H9 (cell line): ENCODE data around the gene CYB561D1. TPM values are rescaled to one million over a fixed set of nuclear protein-coding genes. Genes with fewer than 3 reads are reported as not detected.

ENCODE experiments used
- DNase-seq: peaks from one replicate; pipeline ENCODE4 v3.0.0-alpha.2; 2017
- H2AFZ ChIP-seq: one replicate; pipeline ENCODE4 v1.6.1; 2013; ENCODE audit warnings: mild to moderate bottlenecking, low read length, control low read depth, moderate library complexity
- H2AK5ac ChIP-seq: 2 replicates; pipeline ENCODE4 v1.6.1; 2013; ENCODE audit warnings: low read length, control low read depth, mixed read lengths; ENCODE audit not compliant: insufficient read length
- H2BK120ac ChIP-seq: one replicate; pipeline ENCODE4 v1.6.1; 2013; ENCODE audit warnings: low read depth, mild to moderate bottlenecking, low read length, control low read depth, inconsistent platforms; ENCODE audit not compliant: poor library complexity, severe bottlenecking
- H2BK12ac ChIP-seq: 2 replicates; pipeline ENCODE4 v1.6.1; 2013; ENCODE audit warnings: low read length, control low read depth, mixed read lengths, low read depth; ENCODE audit not compliant: insufficient read length
- H2BK15ac ChIP-seq: 2 replicates; pipeline ENCODE4 v1.6.1; 2013; ENCODE audit warnings: low read depth, low read length, control low read depth
- H2BK20ac ChIP-seq: one replicate; pipeline ENCODE4 v1.6.1; 2013; ENCODE audit warnings: low read depth, mild to moderate bottlenecking, low read length, control low read depth, inconsistent platforms; ENCODE audit not compliant: poor library complexity, severe bottlenecking
- H2BK5ac ChIP-seq: 2 replicates; pipeline ENCODE4 v1.6.1; 2013; ENCODE audit warnings: low read length, control low read depth, mixed read lengths; ENCODE audit not compliant: insufficient read length
- H3K14ac ChIP-seq: 2 replicates; pipeline ENCODE4 v1.6.1; 2013; ENCODE audit warnings: low read length, control low read depth; ENCODE audit not compliant: insufficient read depth
- H3K18ac ChIP-seq: 2 replicates; pipeline ENCODE4 v1.6.1; 2013; ENCODE audit warnings: low read depth, mild to moderate bottlenecking, mixed read lengths, low read length, control low read depth; ENCODE audit not compliant: insufficient read length
- H3K23ac ChIP-seq: 2 replicates; pipeline ENCODE4 v1.6.1; 2013; ENCODE audit warnings: low read length, control low read depth, mixed read lengths, low read depth; ENCODE audit not compliant: insufficient read length
- H3K23me2 ChIP-seq: 2 replicates; pipeline ENCODE4 v1.6.1; 2013; ENCODE audit warnings: low read depth, mild to moderate bottlenecking, mixed read lengths, low read length, control low read depth; ENCODE audit not compliant: insufficient read length, poor library complexity, severe bottlenecking
- H3K27ac ChIP-seq: 2 replicates; pipeline ENCODE4 v1.5.1; 2013; ENCODE audit warnings: low read length, control low read depth, mixed read lengths, low read depth; ENCODE audit not compliant: insufficient read length
- H3K27me3 ChIP-seq: 2 replicates; pipeline ENCODE4 v1.6.1; 2013; ENCODE audit warnings: low read length, control low read depth, inconsistent platforms; ENCODE audit not compliant: insufficient read depth
- H3K4ac ChIP-seq: 2 replicates; pipeline ENCODE4 v1.6.1; 2013; ENCODE audit warnings: low read depth, mild to moderate bottlenecking, control low read depth, inconsistent platforms, low read length, moderate library complexity
- H3K4me1 ChIP-seq: 2 replicates; pipeline ENCODE4 v1.6.1; 2013; ENCODE audit warnings: low read length, control low read depth, inconsistent platforms; ENCODE audit not compliant: insufficient read depth
- H3K4me2 ChIP-seq: 2 replicates; pipeline ENCODE4 v1.6.1; 2013; ENCODE audit warnings: low read length, control low read depth, mixed read lengths; ENCODE audit not compliant: insufficient read length, insufficient read depth
- H3K56ac ChIP-seq: 2 replicates; pipeline ENCODE4 v1.6.1; 2013; ENCODE audit warnings: low read depth, mild to moderate bottlenecking, mixed read lengths, low read length, control low read depth; ENCODE audit not compliant: insufficient read length
- H3K79me1 ChIP-seq: 2 replicates; pipeline ENCODE4 v1.6.1; 2013; ENCODE audit warnings: low read depth, mild to moderate bottlenecking, moderate library complexity, low read length, control low read depth, inconsistent platforms; ENCODE audit not compliant: insufficient read depth, poor library complexity, severe bottlenecking
- H3K79me2 ChIP-seq: 2 replicates; pipeline ENCODE4 v1.6.1; 2013; ENCODE audit warnings: low read length, control low read depth, inconsistent platforms; ENCODE audit not compliant: insufficient read depth
- H3K9ac ChIP-seq: 2 replicates; pipeline ENCODE4 v1.6.1; 2013; ENCODE audit warnings: low read length, control low read depth, mixed read lengths; ENCODE audit not compliant: insufficient read length; ENCODE audit errors: extremely low read depth
- H3K9me3 ChIP-seq: one replicate; pipeline ENCODE4 v1.6.1; 2013; ENCODE audit warnings: low read depth, low read length, inconsistent platforms; ENCODE audit not compliant: control insufficient read depth
- H3T11ph ChIP-seq: one replicate; pipeline ENCODE4 v1.6.1; 2013; ENCODE audit warnings: mild to moderate bottlenecking, low read length, control low read depth, inconsistent platforms
- H4K20me1 ChIP-seq: one replicate; pipeline ENCODE4 v1.6.1; 2013; ENCODE audit not compliant: control insufficient read depth, insufficient read length, insufficient read depth
- H4K5ac ChIP-seq: 2 replicates; pipeline ENCODE4 v1.6.1; 2013; ENCODE audit warnings: low read depth, mild to moderate bottlenecking, mixed read lengths, low read length, control low read depth; ENCODE audit not compliant: insufficient read length
- H4K8ac ChIP-seq: replicated peaks from 2 replicates; pipeline ENCODE4 v1.6.1; 2013; ENCODE audit warnings: low read length, control low read depth, mixed read lengths, low read depth; ENCODE audit not compliant: insufficient read length
- H4K91ac ChIP-seq: 2 replicates; pipeline ENCODE4 v1.6.1; 2013; ENCODE audit warnings: low read depth, mild to moderate bottlenecking, moderate library complexity, mixed read lengths, low read length, control low read depth; ENCODE audit not compliant: insufficient read length
- H3K27ac Mint-ChIP-seq, 3 experiments: 2 replicates in 2 of 3; 3 replicates in 1 of 3; pipeline ENCODE4 v1.8.0; 2020 to 2021; ENCODE audit warnings: mixed read lengths in 3 of 3, mild to moderate bottlenecking in 1 of 3, moderate library complexity in 1 of 3
- H3K27me3 Mint-ChIP-seq: 2 replicates; pipeline ENCODE4 v1.8.0; 2021; ENCODE audit warnings: low read depth, mild to moderate bottlenecking, moderate library complexity, mixed read lengths
- H3K36me3 Mint-ChIP-seq, 3 experiments: 2 replicates in 2 of 3; 3 replicates in 1 of 3; pipeline ENCODE4 v1.8.0; 2020 to 2021; ENCODE audit warnings: low read depth in 3 of 3, mixed read lengths in 3 of 3; ENCODE audit not compliant: insufficient read depth in 1 of 3
- H3K4me1 Mint-ChIP-seq, 2 experiments: 2 replicates each; pipeline ENCODE4 v1.8.0; 2020; ENCODE audit warnings: mixed read lengths in 2 of 2
- H3K4me3 Mint-ChIP-seq, 2 experiments: 2 replicates in 1 of 2; 3 replicates in 1 of 2; pipeline ENCODE4 v1.8.0; 2020 to 2021; ENCODE audit warnings: mild to moderate bottlenecking in 2 of 2, mixed read lengths in 2 of 2, moderate library complexity in 1 of 2
- H3K9me3 Mint-ChIP-seq, 2 experiments: 2 replicates in 1 of 2; 3 replicates in 1 of 2; pipeline ENCODE4 v1.8.0; 2020; ENCODE audit warnings: mild to moderate bottlenecking in 2 of 2, mixed read lengths in 2 of 2, moderate library complexity in 1 of 2
- WGBS: extraction: QIAGEN DNeasy Blood & Tissue Kit; methylation state at CpG from one replicate; pipeline ENCODE4 v1.1.7; 2013; ENCODE audit warnings: missing lambda C conversion rate, low lambda C conversion rate, mixed read lengths; ENCODE audit not compliant: insufficient read length; ENCODE audit errors: extremely low coverage; 5-methylcytosine and 5-hydroxymethylcytosine counted together
- total RNA-seq: library from RNA; stranded (reverse); gene quantifications from 2 replicates; pipeline ENCODE4 v1.2.1, GENCODE V29; 2021
- TF ChIP-seq, protein P1 (sequence below): fragments of 200-600 bp; sonication (generic); conservative IDR thresholded peaks from 3 replicates; pipeline ENCODE4 v1.8.0; 2021; ENCODE audit warnings: antibody characterized with exemption, mild to moderate bottlenecking

Gene CYB561D1
- total RNA-seq, 1 experiment from 2014 or later: 6.5 TPM

DNA sequence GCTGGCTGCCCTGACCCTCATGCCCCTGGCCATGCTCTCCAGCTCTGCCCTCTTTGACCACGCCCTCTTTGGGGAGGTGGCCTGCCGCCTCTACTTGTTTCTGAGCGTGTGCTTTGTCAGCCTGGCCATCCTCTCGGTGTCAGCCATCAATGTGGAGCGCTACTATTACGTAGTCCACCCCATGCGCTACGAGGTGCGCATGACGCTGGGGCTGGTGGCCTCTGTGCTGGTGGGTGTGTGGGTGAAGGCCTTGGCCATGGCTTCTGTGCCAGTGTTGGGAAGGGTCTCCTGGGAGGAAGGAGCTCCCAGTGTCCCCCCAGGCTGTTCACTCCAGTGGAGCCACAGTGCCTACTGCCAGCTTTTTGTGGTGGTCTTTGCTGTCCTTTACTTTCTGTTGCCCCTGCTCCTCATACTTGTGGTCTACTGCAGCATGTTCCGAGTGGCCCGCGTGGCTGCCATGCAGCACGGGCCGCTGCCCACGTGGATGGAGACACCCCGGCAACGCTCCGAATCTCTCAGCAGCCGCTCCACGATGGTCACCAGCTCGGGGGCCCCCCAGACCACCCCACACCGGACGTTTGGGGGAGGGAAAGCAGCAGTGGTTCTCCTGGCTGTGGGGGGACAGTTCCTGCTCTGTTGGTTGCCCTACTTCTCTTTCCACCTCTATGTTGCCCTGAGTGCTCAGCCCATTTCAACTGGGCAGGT lies 49.5 kb downstream of the CYB561D1 start:
- H3K79me2 ChIP-seq: no peaks in the 10 kb centered on the region
- H2BK5ac ChIP-seq: no peak overlapping the region
- H3K9me3 Mint-ChIP-seq: no peaks in the 10 kb centered on the region
- H4K8ac ChIP-seq: no peak overlapping the region
- H3K4me3 Mint-ChIP-seq: no peak overlapping the region; a peak in 1 of 5 replicates
- no peak overlapping the region for H3K9ac ChIP-seq
- TF ChIP-seq, protein P1, sequence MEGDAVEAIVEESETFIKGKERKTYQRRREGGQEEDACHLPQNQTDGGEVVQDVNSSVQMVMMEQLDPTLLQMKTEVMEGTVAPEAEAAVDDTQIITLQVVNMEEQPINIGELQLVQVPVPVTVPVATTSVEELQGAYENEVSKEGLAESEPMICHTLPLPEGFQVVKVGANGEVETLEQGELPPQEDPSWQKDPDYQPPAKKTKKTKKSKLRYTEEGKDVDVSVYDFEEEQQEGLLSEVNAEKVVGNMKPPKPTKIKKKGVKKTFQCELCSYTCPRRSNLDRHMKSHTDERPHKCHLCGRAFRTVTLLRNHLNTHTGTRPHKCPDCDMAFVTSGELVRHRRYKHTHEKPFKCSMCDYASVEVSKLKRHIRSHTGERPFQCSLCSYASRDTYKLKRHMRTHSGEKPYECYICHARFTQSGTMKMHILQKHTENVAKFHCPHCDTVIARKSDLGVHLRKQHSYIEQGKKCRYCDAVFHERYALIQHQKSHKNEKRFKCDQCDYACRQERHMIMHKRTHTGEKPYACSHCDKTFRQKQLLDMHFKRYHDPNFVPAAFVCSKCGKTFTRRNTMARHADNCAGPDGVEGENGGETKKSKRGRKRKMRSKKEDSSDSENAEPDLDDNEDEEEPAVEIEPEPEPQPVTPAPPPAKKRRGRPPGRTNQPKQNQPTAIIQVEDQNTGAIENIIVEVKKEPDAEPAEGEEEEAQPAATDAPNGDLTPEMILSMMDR: no peak
- no peak overlapping the region for H3K23ac ChIP-seq
- peaks cover 7% of the 10 kb centered on the region for H3K23me2 ChIP-seq
- no peak overlapping the region for H2AFZ ChIP-seq
- H2BK15ac ChIP-seq: no peak overlapping the region
- H4K20me1 ChIP-seq: no peaks in the 10 kb centered on the region
- H3K4me1 ChIP-seq: no peaks in the 10 kb centered on the region; the same call in 1 of the 2 replicates
- H3K14ac ChIP-seq: no peak overlapping the region
- H4K91ac ChIP-seq: no peak overlapping the region
- H3K4me2 ChIP-seq: no peak overlapping the region
- H3K79me1 ChIP-seq: no peaks in the 10 kb centered on the region
- no peak overlapping the region for H2BK20ac ChIP-seq
- H3K9me3 ChIP-seq: no peaks in the 10 kb centered on the region
- H3K4ac ChIP-seq: no peak overlapping the region
- H2AK5ac ChIP-seq: no peak overlapping the region
- H3K18ac ChIP-seq: no peak overlapping the region
- H3K27ac Mint-ChIP-seq: no peak overlapping the region
- H4K5ac ChIP-seq: no peak overlapping the region
- no peak overlapping the region for H2BK120ac ChIP-seq
- no peak overlapping the region for H3K56ac ChIP-seq
- no peaks in the 10 kb centered on the region; a peak in 1 of 7 replicates for H3K36me3 Mint-ChIP-seq
- H3K27me3 ChIP-seq: no peaks in the 10 kb centered on the region
- DNase-seq: no peak
- H3K27me3 Mint-ChIP-seq: peaks cover 3% of the 10 kb centered on the region
- WGBS: no CpG with 5 or more reads among the region's 24 CpGs
- H3K4me1 Mint-ChIP-seq: peaks cover 24 to 36% of the 10 kb centered on the region in 2 experiments
- H3T11ph ChIP-seq: no peak overlapping the region
- no peak overlapping the region for H2BK12ac ChIP-seq
- H3K27ac ChIP-seq: no peak overlapping the region
